HG03439 (cell line): Measurements from ENCODE around the gene RPGR.
A peak's percentile ranks its signal among the peaks of the same experiment; 100 is the strongest.

Experiments
- ATAC-seq: cut with Tn5 transposase; IDR thresholded peaks from one replicate; pipeline ENCODE4 v1.9.1; 2021; ENCODE audit warnings: mild to moderate bottlenecking, moderate library complexity; ENCODE audit not compliant: unreplicated experiment

Gene RPGR, protein sequence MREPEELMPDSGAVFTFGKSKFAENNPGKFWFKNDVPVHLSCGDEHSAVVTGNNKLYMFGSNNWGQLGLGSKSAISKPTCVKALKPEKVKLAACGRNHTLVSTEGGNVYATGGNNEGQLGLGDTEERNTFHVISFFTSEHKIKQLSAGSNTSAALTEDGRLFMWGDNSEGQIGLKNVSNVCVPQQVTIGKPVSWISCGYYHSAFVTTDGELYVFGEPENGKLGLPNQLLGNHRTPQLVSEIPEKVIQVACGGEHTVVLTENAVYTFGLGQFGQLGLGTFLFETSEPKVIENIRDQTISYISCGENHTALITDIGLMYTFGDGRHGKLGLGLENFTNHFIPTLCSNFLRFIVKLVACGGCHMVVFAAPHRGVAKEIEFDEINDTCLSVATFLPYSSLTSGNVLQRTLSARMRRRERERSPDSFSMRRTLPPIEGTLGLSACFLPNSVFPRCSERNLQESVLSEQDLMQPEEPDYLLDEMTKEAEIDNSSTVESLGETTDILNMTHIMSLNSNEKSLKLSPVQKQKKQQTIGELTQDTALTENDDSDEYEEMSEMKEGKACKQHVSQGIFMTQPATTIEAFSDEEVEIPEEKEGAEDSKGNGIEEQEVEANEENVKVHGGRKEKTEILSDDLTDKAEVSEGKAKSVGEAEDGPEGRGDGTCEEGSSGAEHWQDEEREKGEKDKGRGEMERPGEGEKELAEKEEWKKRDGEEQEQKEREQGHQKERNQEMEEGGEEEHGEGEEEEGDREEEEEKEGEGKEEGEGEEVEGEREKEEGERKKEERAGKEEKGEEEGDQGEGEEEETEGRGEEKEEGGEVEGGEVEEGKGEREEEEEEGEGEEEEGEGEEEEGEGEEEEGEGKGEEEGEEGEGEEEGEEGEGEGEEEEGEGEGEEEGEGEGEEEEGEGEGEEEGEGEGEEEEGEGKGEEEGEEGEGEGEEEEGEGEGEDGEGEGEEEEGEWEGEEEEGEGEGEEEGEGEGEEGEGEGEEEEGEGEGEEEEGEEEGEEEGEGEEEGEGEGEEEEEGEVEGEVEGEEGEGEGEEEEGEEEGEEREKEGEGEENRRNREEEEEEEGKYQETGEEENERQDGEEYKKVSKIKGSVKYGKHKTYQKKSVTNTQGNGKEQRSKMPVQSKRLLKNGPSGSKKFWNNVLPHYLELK

GRCh38 chrX:38327007-38327774 is at the start of gene RPGR:
Gene RPGR, minus strand, starts transcription at chrX:38327509. Its CDS starts 142 bp downstream, at chrX:38327367.
- peak; percentile 98 for ATAC-seq

DNA sequence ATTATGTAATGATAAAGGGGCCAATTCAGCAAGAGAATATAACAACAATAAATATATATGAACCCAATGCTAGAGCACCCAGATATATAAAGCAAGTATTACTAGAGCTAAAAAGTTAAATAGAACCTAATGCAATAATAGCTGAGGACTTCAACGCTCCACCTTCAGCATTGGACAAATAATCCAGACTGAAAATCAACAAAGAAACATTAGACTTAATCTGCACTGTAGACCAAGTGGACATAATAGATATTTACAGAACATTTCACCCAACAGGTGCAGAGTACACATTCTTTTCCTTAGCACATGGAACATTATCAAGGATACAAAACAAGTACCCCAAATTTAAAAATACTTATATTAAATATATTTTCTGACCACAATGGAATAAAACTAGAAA is 49.4 kb upstream of the RPGR start:
- ATAC-seq, result no peak

- ATAC-seq, result no peak
These were observed 48.6 kb upstream of the RPGR start for GRCh38 chrX:38375891-38376290.

DNA sequence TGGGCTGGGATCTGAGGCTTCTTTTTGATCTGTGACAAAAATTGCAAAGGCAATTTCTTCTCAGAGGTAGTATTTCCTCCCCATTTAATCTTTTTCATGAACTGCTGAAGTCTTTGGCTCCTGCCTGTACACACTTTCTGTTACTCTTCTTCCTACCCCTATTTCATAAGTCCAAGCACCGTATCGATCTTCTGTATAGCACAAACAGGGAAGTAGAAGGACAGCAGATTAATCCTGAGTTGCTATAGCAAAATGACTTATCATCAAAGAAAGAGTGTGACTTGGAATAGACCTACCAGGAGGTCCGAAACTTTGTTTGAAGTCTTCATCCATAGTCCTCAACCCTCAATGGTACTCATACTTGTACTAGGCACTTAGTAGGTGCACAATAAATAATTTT is 47.1 kb upstream of the RPGR start:
- no peak for ATAC-seq

DNA sequence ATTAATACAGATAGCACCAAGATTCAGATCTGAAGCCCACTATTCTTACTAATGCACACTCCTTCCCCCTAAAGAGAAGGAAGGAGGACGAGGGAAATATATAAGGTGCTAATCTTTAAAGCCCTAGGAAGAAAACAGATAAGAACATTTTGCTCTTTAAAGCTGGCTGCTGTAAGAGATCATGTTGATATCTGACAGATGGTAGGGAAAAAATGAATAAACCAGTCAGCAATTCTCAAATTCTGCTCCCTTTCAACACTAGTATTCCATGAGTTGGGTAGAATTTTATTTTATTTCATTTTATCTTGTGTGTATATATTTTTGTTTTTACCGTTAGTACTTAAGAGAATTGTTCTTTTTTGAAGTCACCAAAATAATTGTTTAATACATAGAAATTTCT is 44.3 kb upstream of the RPGR start:
- no peak for ATAC-seq

GRCh38 chrX:38368774-38369173 is 41.5 kb upstream of the RPGR start:
- ATAC-seq, result no peak

GRCh38 chrX:38365954-38366353 is 38.6 kb upstream of the RPGR start:
- ATAC-seq, result no peak

- ATAC-seq, result no peak
These were observed 35.7 kb upstream of the RPGR start for GRCh38 chrX:38363046-38363445.

- ATAC-seq, result no peak
These were observed 30.7 kb upstream of the RPGR start for GRCh38 chrX:38357747-38358673.

DNA sequence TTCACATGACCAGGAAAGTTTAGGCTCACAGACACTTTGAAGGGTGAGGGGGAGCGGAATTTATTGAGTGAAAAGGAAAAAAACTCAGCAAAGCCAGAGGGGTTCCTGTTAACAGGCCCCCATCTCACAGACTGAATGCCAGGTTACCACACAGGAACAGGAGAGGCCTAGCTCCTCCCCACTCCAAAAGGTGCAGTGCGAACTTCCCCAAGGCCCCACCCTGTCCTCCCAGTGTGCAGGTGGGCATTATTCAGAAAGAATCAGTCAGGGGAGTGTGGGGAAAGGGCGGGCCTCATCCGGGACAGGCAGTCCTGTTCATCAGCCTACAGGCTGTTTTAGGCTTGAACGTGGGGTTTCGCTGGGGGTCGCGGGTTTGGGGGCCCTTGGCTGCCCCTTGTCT is 29.1 kb upstream of the RPGR start:
- no peak for ATAC-seq

DNA sequence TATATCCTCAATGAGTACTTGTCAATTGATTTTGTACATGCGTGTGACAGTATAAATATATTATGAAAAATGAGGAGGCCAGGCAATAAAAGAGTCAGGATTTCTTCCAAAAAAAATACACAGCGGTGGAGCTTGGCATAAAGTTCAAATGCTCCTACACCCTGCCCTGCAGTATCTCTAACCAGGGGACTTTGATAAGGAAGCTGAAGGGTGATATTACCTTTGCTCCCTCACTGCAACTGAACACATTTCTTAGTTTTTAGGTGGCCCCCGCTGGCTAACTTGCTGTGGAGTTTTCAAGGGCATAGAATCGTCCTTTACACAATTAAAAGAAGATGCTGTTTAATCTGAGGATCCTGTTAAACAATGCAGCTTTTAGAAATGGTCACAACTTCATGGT is 25.1 kb upstream of the RPGR start, which contains the start of gene OTC:
OTC (plus strand) TSS at position 243 of the 400 bp plus-strand sequence; CDS start at position 336, 93 bp downstream.
- ATAC-seq, result no peak

- ATAC-seq, result no peak
These were observed 24.0 kb upstream of the RPGR start for GRCh38 chrX:38351346-38351745.

GRCh38 chrX:38347136-38347535 is 19.8 kb upstream of the RPGR start:
- ATAC-seq, result no peak

- ATAC-seq, result no peak
These were observed 18.8 kb upstream of the RPGR start for GRCh38 chrX:38346150-38346549.

DNA sequence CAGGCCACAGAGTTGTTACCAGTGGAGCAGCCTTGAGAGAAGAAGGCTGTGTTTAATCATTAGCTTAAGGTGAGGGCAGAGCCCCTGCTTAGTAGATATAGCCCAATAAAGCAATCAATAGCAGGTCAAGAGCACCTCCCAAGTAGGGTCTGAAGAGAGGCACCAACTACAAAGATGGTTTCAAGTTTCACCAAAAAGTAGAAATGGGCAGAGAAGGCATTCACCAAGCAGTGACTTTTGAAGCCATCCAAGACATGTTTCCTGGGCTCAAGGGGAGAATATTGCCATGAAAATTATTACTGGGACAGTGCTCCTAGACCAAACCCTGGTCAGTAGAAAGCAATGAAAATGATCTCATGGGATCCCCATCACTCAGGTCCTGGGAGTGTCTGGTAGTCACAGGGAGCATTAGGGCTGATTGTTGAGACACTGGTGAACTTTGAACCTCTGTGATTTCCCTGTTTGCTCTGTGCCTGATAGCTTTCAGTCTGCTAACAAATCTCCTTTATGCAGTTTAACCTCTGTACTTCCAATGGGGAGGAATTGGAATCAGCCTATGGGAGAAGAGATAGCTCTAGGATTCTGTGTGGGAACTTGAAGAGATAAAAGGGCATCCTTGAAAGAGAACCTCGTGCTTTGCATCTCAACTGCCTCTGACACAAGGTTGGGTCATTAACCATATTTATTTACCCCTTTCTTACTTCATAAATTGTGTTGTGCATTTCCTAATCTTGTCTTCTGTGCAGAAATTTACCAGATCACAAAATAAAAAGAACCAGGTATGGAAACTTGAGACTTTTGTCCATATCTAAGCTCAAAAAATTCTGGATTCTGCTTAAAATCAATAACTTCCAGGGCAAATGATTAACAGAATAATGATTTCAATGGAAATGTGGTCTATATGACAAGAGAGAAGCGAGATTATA is 15.8 kb upstream of the RPGR start:
- no peak for ATAC-seq

GRCh38 chrX:38341442-38341841 is 14.1 kb upstream of the RPGR start:
- ATAC-seq, result no peak

GRCh38 chrX:38336538-38337240 is 9.4 kb upstream of the RPGR start:
- ATAC-seq, result no peak

GRCh38 chrX:38335382-38335781 is 8.1 kb upstream of the RPGR start:
- ATAC-seq, result no peak
